GM18517 (cell line): Measurements from ENCODE around the gene GRHL3.

Source experiments
- ATAC-seq: cut with Tn5 transposase; IDR thresholded peaks from one replicate; pipeline ENCODE4 v1.9.1; 2021; ENCODE audit warnings: mild to moderate bottlenecking, moderate library complexity; ENCODE audit not compliant: unreplicated experiment

The GRHL3 gene

DNA sequence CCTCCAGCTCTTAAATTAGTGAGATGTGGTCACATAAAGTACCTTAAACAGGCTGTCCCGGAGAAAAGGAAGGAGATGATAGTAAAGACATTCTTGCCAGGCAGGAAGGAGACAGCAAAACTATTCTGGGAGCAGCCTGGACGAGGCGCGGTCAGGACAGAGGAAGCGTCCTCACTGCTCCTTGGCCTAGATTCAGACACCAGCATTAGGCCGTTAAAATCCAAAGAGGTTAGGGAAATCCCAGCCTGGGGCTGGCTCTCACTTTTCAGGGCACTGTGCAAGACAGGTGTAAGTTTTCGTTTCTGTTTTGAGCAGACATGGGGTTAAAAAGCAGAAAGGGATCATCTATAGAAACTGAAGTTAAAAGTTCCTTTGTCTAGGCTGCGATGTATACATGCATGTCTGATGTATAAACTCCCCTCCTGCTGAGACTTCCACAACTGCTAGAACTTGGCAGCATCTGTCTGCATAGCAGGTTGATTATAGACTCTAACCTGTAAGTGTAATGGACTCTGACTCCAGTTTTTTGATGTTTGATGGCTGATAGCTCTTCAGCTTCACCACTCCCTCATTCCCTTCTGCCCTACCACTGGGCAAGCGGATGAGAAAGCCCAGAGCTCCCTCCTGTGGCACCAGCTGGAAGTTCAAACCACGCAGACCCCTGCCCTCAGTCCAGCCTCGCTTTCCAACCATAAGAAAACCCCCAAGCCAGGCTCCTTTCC is 72.9 kb downstream of the GRHL3 start:
- peak; percentile 73 for ATAC-seq

DNA sequence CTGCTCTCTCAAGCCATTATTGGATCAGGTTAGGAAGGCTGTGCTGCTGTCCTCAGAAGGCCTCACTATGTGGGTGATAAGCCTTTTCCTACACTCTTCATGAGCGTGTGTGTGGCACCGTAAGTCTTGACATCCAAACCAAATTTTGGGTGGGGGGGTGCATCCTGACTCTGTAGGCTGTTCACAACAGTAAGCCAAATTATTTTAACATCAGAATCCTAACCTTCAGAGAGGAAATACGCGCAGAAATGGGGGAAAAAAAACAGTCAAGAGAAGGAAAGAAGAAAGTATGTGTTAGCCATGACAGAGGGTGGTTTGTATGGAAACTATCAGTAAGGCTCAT is 73.4 kb downstream of the GRHL3 start:
- no peak for ATAC-seq

DNA sequence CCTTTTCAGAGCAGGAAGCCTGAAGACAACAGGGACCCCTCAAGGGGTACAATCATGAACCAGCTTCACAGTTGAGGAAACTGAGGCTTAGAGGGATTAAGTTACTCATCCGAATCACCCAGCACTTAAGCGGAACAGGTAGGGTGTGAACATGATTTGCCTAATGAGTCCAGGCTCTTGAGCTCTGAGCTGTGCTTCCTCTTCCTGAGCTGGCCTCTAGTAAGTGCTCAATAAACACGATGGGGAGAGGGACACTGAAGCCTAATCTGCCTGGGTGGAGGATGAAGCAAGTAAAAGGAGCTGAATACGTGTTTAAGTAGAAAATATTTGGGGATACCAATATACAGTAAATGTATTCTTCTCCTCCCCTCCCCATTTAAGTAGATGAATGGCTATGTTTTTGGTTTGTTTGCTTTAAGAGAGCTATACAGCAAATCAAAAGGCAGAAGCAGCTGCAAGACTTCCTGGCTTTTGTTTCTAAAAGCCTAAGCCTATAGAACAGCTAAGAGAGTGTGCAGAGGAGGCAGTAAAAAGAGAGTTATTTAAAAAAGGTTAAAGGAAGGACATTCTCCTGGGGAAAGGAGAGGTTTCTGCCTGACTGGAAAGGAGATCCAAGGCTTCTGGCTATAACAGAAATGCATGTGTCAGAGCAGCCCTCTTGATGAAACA is 74.0 kb downstream of the GRHL3 start:
- ATAC-seq = no peak

DNA sequence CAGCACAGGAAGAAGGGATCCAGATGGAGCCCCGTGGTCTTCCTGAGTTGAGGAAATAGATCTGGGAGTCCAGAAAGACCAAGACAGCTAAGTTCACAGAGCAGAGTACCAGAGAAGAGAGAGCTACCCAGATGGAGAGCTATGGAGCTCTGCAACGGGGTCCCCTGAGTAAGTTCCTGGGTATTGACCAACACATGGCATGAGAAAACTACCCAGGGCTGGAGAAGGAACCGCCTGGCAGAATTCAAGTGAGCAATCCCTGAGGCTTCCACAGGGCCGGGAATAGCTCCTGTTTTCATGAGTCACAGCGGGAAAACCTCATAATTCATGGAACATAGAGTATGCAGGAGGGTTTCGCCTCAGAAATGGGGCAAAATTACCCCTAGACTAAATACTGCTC is 74.7 kb downstream of the GRHL3 start:
- no peak for ATAC-seq

DNA sequence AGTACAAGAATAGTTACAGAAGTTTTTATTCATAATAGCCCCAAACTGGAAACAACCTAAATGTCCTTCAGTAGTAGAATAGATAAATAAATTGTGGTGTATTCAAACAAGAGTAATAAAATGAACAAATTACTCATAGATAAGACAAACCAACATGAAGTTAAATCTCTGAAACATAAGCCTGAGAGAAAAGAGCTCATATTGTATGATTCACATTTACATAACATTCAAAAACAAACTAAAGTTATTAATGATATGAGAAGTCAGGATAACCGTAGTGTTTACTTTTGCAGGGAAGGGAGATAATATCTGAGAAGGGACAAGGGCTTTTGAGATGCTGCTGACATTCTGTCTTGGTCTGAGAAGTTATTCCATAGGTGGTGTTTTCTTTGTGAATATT is 80.9 kb downstream of the GRHL3 start:
- no peak for ATAC-seq

DNA sequence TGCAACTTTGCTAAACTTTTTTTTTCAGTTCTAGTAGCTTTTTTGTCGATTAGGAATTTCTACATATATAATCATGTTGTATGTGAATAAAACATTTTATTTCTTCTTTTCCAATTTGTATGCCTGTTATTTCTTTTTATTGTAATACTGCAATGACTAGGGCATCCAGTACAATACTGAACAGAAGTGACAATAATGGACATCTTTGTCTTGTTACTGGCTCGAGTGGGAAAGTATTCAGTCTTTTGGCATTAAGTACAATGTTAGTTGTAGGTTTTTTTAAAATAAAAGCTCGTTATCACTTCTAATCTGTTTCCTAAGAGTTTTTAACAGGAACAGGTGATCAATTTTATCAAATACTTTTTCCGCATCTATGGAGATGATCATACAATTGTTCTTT is 84.6 kb downstream of the GRHL3 start:
- no peak for ATAC-seq
